Dedifferentiated amniotic fluid mesenchymal stem cell (primary cell): ENCODE results near the gene SLC24A3.

ENCODE experiments used
- DNase-seq: peaks from one replicate; pipeline ENCODE4 v3.0.0-alpha.2; 2016; ENCODE audit errors: extremely low spot score

SLC24A3 gene

GRCh38 chr20:19212469-19212815 lies at the start of gene SLC24A3:
TSS of gene SLC24A3 (plus strand) at chr20:19212642.
- no peak for DNase-seq

- DNase-seq = no peak
Measured at GRCh38 chr20:19170148-19170547, 42.3 kb upstream of the SLC24A3 start.

- no peak for DNase-seq
Measured at GRCh38 chr20:19172637-19173036, 39.8 kb upstream of the SLC24A3 start.

- no peak for DNase-seq
Measured at GRCh38 chr20:19176470-19177052, 35.9 kb upstream of the SLC24A3 start.

GRCh38 chr20:19181552-19181951 lies 30.9 kb upstream of the SLC24A3 start:
- no peak for DNase-seq

- no peak for DNase-seq
Measured at GRCh38 chr20:19185083-19185482, 27.4 kb upstream of the SLC24A3 start.

- no peak for DNase-seq
Measured at GRCh38 chr20:19193349-19193748, 19.1 kb upstream of the SLC24A3 start.

GRCh38 chr20:19205981-19206396 lies 6.5 kb upstream of the SLC24A3 start:
- DNase-seq = no peak

- no peak for DNase-seq
Measured at GRCh38 chr20:19207541-19207940, 4.9 kb upstream of the SLC24A3 start.

GRCh38 chr20:19210391-19211155 lies 1.9 kb upstream of the SLC24A3 start:
- DNase-seq = no peak

GRCh38 chr20:19211252-19211651 lies 1.2 kb upstream of the SLC24A3 start:
- no peak for DNase-seq

GRCh38 chr20:19211661-19212468 lies 577 bp upstream of the SLC24A3 start:
- DNase-seq = no peak

- peak; percentile 20 for DNase-seq
Measured at GRCh38 chr20:19212821-19213502, 520 bp downstream of the SLC24A3 start.

GRCh38 chr20:19213946-19214490 lies 1.6 kb downstream of the SLC24A3 start:
- no peak for DNase-seq

- DNase-seq = no peak
Measured at GRCh38 chr20:19218411-19218810, 6.0 kb downstream of the SLC24A3 start.

GRCh38 chr20:19222520-19223040 lies 10.1 kb downstream of the SLC24A3 start:
- DNase-seq = no peak

- DNase-seq = no peak
Measured at GRCh38 chr20:19223640-19224039, 11.2 kb downstream of the SLC24A3 start.

GRCh38 chr20:19231359-19232035 lies 19.1 kb downstream of the SLC24A3 start:
- no peak for DNase-seq

- no peak for DNase-seq
Measured at GRCh38 chr20:19232997-19233794, 20.8 kb downstream of the SLC24A3 start.

GRCh38 chr20:19236371-19237055 lies 24.1 kb downstream of the SLC24A3 start:
- no peak for DNase-seq
